Uterus (tissue), 2 donors: Measurements from ENCODE around the gene PRR19.

ENCODE experiments used
- CTCF ChIP-seq, 4 experiments: fragments of 200-600 bp in 2 of 4; fragments of 450-650 bp in 2 of 4; sonication (generic) in 2 of 4; IDR thresholded peaks; one replicate each; pipeline ENCODE4 v1.5.1; 2016 to 2019; ENCODE audit warnings: antibody characterized with exemption in 4 of 4, mild to moderate bottlenecking in 2 of 4, moderate library complexity in 1 of 4
- POLR2A ChIP-seq, 2 donors: fragments of 450-650 bp; IDR thresholded peaks; one replicate each; pipeline ENCODE4 v1.6.1; 2016; ENCODE audit warnings: antibody characterized with exemption in 2 of 2, mild to moderate bottlenecking in 1 of 2, moderate library complexity in 1 of 2

DNA sequence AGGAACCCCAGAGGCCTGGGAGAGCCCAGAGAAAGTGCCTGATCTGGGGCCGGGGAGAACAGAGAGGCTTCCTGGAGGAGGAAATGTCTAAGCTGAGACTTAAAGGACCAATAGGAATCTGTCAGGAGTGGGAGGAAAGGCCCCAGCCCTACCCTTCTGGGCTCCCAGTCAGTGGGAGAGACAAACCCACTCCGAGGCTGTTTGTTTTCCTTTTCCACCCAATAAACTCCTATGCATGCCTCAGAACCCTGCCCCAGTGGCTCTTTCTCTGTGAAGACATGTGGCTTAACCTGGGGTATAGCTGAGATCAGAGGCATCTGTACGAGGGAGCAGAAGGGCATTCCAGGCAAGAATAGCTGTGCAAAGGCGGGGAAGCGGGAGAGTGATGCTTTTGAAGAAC lies 25.4 kb downstream of the PRR19 start:
- TF ChIP-seq CTCF (IDR thresholded peaks at IDR 0.05) (no peak), POLR2A (IDR thresholded peaks at IDR 0.05) (no peak)
